DND-41 (cell line): ENCODE measurements around the gene CAGE1.
"Not testable (repeated sequence)": the region's sequence is repeated elsewhere in the genome, so short reads cannot be mapped to it uniquely, and the experiment has no call there.

Experiments
- ATAC-seq: fragments of 200-7000 bp; cut with Tn5 transposase; 3 replicates; pipeline ENCODE4 v1.9.1; 2021; ENCODE audit warnings: low read depth; ENCODE audit not compliant: insufficient read depth
- DNase-seq: peaks from one replicate; pipeline ENCODE4 v3.0.0-alpha.2; 2020
- H2AFZ ChIP-seq: 2 replicates; pipeline ENCODE4 v1.6.0; 2012; ENCODE audit warnings: low read depth, low read length
- H3K27ac ChIP-seq: 2 replicates; pipeline ENCODE4 v1.5.1; 2012; ENCODE audit warnings: low read length, inconsistent platforms
- H3K27me3 ChIP-seq: fragments of 200-600 bp; sonication (generic); 2 replicates; pipeline ENCODE4 v1.6.0; 2012; ENCODE audit warnings: low read length, mild to moderate bottlenecking, inconsistent platforms; ENCODE audit not compliant: insufficient read depth, poor library complexity
- H3K36me3 ChIP-seq: 2 replicates; pipeline ENCODE4 v1.5.1; 2012; ENCODE audit warnings: low read length, inconsistent platforms; ENCODE audit not compliant: insufficient read depth
- H3K4me1 ChIP-seq: 2 replicates; pipeline ENCODE4 v1.5.1; 2012; ENCODE audit warnings: mild to moderate bottlenecking, low read length; ENCODE audit not compliant: insufficient read depth
- H3K4me2 ChIP-seq: 2 replicates; pipeline ENCODE4 v1.6.0; 2012; ENCODE audit warnings: mild to moderate bottlenecking, moderate library complexity, low read length, inconsistent platforms; ENCODE audit not compliant: insufficient read depth
- H3K4me3 ChIP-seq, 2 experiments: fragments of 200-600 bp in 1 of 2; shearing (Covaris generic) in 1 of 2; 2 replicates each; pipeline ENCODE4 v1.5.1; 2012 to 2016; ENCODE audit warnings: inconsistent platforms in 2 of 2, low read length in 2 of 2, mild to moderate bottlenecking in 2 of 2, low read depth in 1 of 2, moderate library complexity in 1 of 2
- H3K79me2 ChIP-seq: 2 replicates; pipeline ENCODE4 v1.6.0; 2012; ENCODE audit warnings: low read length, inconsistent platforms; ENCODE audit not compliant: insufficient read depth
- H3K9ac ChIP-seq: 2 replicates; pipeline ENCODE4 v1.6.0; 2012; ENCODE audit warnings: low read depth, mild to moderate bottlenecking, inconsistent platforms, low read length, moderate library complexity
- H3K9me3 ChIP-seq: 2 replicates; pipeline ENCODE4 v1.5.1; 2012; ENCODE audit warnings: low read length, moderate library complexity, mild to moderate bottlenecking, inconsistent platforms; ENCODE audit not compliant: insufficient read depth, severe bottlenecking
- H4K20me1 ChIP-seq: 2 replicates; pipeline ENCODE4 v1.6.0; 2012; ENCODE audit warnings: low read length; ENCODE audit not compliant: insufficient read depth
- CTCF ChIP-seq: IDR thresholded peaks from 2 replicates; pipeline ENCODE4 v1.5.1; 2012; ENCODE audit warnings: borderline replicate concordance, low read length, moderate library complexity, mild to moderate bottlenecking; ENCODE audit not compliant: poor library complexity, severe bottlenecking; ENCODE audit errors: extremely low read depth
- EZH2 ChIP-seq: IDR thresholded peaks from 3 replicates; pipeline ENCODE4 v1.6.1; 2012; ENCODE audit warnings: borderline replicate concordance, low read depth, mild to moderate bottlenecking, moderate library complexity, low read length, inconsistent platforms; ENCODE audit not compliant: severe bottlenecking

The CAGE1 gene

GRCh38 chr6:7328243-7328642, 61.3 kb downstream of the CAGE1 start:
- H2AFZ ChIP-seq = peak overlapping the region; percentile 26; the same call in 1 of the 2 replicates
- H3K4me2 ChIP-seq = no peak overlapping the region

GRCh38 chr6:7325750-7326149, 63.8 kb downstream of the CAGE1 start:
- TF ChIP-seq CTCF = no peak
- TF ChIP-seq EZH2 = no peak
- Histone ChIP-seq H3K4me3 (no peak overlapping the region), H4K20me1 (no peaks in the 10 kb centered on the region), H3K4me1 (no peaks in the 10 kb centered on the region), H3K79me2 (no peaks in the 10 kb centered on the region), H3K36me3 (no peaks in the 10 kb centered on the region), H3K4me2 (no peak overlapping the region), H2AFZ (no peak overlapping the region), H3K27ac (no peak overlapping the region), H3K9ac (no peak overlapping the region), H3K27me3 (peaks cover 4% of the 10 kb centered on the region), H3K9me3 (no peaks in the 10 kb centered on the region)
- DNase-seq = no peak
- 0 out of 3 replicates have a peak, but pooled peaks have one; percentile 40 for ATAC-seq

More at GRCh38 chr6:7328243-7328642, 61.3 kb downstream of the CAGE1 start:
- H3K9me3 ChIP-seq = no peaks in the 10 kb centered on the region
- H3K27me3 ChIP-seq = peaks cover 4% of the 10 kb centered on the region
- H4K20me1 ChIP-seq = no peaks in the 10 kb centered on the region
- no peak for TF ChIP-seq CTCF
- no peak for TF ChIP-seq EZH2
- DNase-seq (no peak), ATAC-seq (no peak)
- no peaks in the 10 kb centered on the region for H3K79me2 ChIP-seq
- H3K4me3 ChIP-seq = no peak overlapping the region
- H3K9ac ChIP-seq = no peak overlapping the region
- H3K4me1 ChIP-seq = no peaks in the 10 kb centered on the region
- H3K27ac ChIP-seq = no peak overlapping the region
- no peaks in the 10 kb centered on the region for H3K36me3 ChIP-seq

- H3K9ac ChIP-seq = no peak overlapping the region
- no peak overlapping the region for H2AFZ ChIP-seq
- no peaks in the 10 kb centered on the region for H4K20me1 ChIP-seq
- H3K27me3 ChIP-seq = peaks cover 4% of the 10 kb centered on the region
- TF ChIP-seq EZH2 (no peak), CTCF (no peak)
- ATAC-seq (no peak), DNase-seq (no peak)
- no peak overlapping the region for H3K4me2 ChIP-seq
- no peaks in the 10 kb centered on the region for H3K79me2 ChIP-seq
- no peak overlapping the region for H3K4me3 ChIP-seq
- H3K36me3 ChIP-seq = no peaks in the 10 kb centered on the region
- no peaks in the 10 kb centered on the region for H3K9me3 ChIP-seq
- no peak overlapping the region for H3K27ac ChIP-seq
- no peaks in the 10 kb centered on the region for H3K4me1 ChIP-seq
These were observed 65.0 kb downstream of the CAGE1 start for GRCh38 chr6:7324520-7324919.

- no peak for TF ChIP-seq CTCF
- no peak for TF ChIP-seq EZH2
These were observed 66.5 kb downstream of the CAGE1 start for GRCh38 chr6:7323074-7323473.

GRCh38 chr6:7321866-7322265, 67.7 kb downstream of the CAGE1 start:
- not testable (repeated sequence) for H4K20me1 ChIP-seq, H3K9me3 ChIP-seq, H3K4me3 ChIP-seq, ATAC-seq, H3K27me3 ChIP-seq, H3K27ac ChIP-seq, H3K4me2 ChIP-seq, H3K9ac ChIP-seq, H3K79me2 ChIP-seq, H3K36me3 ChIP-seq, DNase-seq, H3K4me1 ChIP-seq, H2AFZ ChIP-seq

More at GRCh38 chr6:7323074-7323473, 66.5 kb downstream of the CAGE1 start:
- H2AFZ ChIP-seq = no peak overlapping the region
- no peaks in the 10 kb centered on the region for H3K79me2 ChIP-seq
- H3K36me3 ChIP-seq = no peaks in the 10 kb centered on the region
- H3K4me1 ChIP-seq = no peaks in the 10 kb centered on the region
- no peak overlapping the region for H3K4me2 ChIP-seq
- no peak for ATAC-seq
- no peak overlapping the region for H3K27ac ChIP-seq
- H3K9ac ChIP-seq = no peak overlapping the region
- no peak overlapping the region for H3K4me3 ChIP-seq
- H3K9me3 ChIP-seq = no peaks in the 10 kb centered on the region
- no peaks in the 10 kb centered on the region for H4K20me1 ChIP-seq
- H3K27me3 ChIP-seq = peaks cover 4% of the 10 kb centered on the region
- no peak for DNase-seq
